HG02588 (cell line): Measurements from ENCODE around the gene RBM15B.

Experiments used
- ATAC-seq: cut with Tn5 transposase; IDR thresholded peaks from one replicate; pipeline ENCODE4 v1.9.1; 2021; ENCODE audit warnings: mild to moderate bottlenecking, moderate library complexity; ENCODE audit not compliant: unreplicated experiment

Gene RBM15B

DNA sequence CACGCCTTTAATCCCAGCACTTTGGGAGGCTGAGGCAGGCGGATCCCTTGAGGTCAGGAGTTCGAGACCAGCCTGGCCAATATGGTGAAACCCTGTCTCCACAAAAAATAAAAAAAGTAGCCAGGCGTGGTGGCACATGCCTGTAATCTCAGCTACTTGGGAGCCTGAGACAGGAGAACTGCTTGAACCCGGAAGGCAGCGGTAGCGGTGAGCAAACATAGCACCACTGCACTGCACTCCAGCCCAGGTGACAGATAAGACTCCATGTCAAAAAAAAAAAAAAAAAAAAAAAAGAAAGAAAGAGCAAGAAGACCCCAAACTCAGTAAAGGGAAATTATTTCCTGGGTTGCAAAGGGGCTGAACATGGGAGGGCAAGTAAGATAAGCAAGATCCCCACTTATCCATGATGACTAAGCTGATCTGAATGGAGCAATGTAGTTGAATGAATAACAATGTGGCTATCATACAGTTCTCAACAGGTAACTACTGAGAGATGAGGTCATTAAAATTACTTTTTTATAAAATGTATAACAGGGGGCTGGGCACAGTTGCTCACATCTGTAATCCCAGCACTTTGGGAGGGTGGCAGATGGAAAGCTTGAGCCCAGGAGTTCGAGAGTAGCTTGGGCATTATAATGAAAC, 46.0 kb downstream of the RBM15B start:
- ATAC-seq = no peak

DNA sequence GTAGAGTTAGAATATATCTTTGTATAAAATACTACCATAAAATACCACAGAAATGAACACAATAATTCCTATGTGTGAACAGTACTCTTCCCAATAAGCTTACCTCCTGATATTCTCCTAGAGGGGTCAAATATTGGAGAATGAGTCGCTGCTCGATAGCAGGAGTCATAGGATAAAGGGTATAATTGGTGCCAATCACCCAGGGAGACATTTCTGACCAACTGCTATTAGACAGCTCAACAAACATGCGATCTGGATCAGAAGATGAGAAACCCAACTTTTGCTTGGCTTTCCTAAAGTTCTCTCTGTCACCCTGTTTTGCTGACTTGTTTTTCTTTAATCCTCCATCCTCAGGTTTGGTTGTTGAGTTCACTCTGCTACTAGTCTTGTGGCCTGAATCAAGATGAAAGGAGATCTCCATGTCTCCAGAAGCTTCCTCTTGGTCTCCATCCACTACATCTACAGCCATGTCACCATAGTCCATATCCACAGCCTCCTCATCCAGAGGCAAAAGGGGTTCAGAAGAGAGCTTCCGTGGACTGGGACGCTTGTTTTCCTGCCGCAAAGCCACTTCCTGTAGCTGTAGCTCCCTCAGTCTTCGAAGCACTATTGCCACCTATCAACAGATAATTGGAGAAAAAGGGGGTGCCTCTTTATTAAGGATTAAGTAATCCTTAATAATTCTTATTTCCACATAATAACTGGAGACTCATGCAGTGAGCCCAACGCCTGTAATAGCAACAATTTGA, 50.4 kb downstream of the RBM15B start:
- no peak for ATAC-seq

- no peak for ATAC-seq
Measured at GRCh38 chr3:51445544-51446280, 54.6 kb downstream of the RBM15B start.
